ENCODE results near the gene UBALD1.

UBALD1 gene

DNA sequence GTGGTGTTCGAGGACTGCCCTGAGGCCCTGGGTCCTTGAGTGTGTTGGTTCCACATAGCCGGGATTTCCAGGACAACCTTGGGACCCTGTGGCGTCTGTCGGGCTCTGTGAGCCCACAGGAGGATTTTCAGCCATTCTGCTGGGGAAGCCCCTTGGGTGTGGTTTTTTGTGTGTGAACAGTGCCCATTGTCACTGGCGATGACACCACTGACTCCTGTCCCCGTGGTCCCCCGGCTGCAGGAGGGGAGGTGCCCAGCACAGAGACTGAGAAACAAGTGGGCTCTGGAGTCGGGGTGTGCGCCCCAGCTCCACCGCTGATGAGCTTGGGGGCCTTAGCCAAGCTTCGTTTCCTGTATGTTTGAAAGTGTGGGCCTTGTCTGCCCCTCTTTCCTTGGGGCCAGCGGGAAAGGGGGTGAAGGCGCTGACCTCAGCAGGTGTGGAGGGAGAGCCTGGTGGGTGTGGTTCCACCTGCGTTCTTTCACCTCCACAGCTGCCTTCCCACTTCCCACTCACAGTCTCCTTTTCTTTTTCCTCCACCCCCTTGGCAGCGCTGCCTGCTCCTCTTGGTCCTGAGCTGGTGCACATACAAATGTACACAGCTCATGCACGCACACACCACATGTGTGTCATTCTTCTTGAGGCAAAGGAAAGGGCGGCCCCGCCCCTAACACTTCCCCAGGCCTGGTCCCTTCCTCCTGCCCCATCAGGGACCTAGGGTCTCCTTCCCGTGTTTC is 26.1 kb upstream of the UBALD1 start:
- no peaks in the 10 kb centered on the region for H3K27me3 ChIP-seq (replicated peaks; ENCODE audit: control insufficient read depth, insufficient read depth, low read length)
- no peak overlapping the region for H3K4me3 ChIP-seq (replicated peaks; ENCODE audit: low read depth, low read length)
- no peak for DNase-seq (ENCODE audit: extremely low read depth, insufficient read length)
- TF ChIP-seq CTCF (IDR thresholded peaks at IDR 0.05; ENCODE audit: insufficient read depth, low read length, poor library complexity, severe bottlenecking), result no peak
- peaks cover 3% of the 10 kb centered on the region for H3K36me3 ChIP-seq (ENCODE audit: control insufficient read depth, insufficient read depth, low read length)

DNA sequence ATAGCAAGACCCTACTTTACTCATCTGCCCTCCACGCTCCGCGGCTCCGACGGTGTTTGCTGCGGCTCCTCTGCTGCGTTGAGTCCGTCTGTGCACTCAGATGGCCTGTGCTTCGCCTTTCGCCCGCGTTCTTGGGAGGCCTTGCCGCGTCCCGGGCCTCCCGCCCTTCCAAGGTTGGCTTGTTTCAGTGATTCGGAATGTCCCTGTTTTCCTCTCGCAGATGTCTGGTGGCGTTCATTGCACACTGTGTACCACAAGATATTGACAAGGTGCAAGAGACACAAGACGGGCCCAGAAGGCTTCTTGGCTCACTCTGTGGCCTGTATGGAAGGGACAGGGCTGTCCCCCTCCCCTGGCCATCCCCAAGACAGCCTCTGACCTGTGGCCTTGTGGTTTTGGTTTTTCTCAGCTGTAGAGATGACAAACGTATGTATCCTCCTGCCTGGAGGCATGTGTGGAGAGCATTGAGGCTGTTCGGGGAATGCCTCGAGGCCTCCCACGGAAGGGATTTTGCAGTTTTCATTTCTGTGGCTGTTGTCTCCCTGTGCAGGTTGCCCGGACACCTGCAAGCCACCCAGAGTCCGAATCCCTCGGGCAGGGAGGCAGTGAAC is 25.3 kb upstream of the UBALD1 start:
- peaks cover 3% of the 10 kb centered on the region for H3K36me3 ChIP-seq (ENCODE audit: control insufficient read depth, insufficient read depth, low read length)
- no peaks in the 10 kb centered on the region for H3K27me3 ChIP-seq (replicated peaks; ENCODE audit: control insufficient read depth, insufficient read depth, low read length)
- no peak overlapping the region for H3K4me3 ChIP-seq (replicated peaks; ENCODE audit: low read depth, low read length)
- TF ChIP-seq CTCF (IDR thresholded peaks at IDR 0.05; ENCODE audit: insufficient read depth, low read length, poor library complexity, severe bottlenecking), result no peak
- no peak for DNase-seq (ENCODE audit: extremely low read depth, insufficient read length)

DNA sequence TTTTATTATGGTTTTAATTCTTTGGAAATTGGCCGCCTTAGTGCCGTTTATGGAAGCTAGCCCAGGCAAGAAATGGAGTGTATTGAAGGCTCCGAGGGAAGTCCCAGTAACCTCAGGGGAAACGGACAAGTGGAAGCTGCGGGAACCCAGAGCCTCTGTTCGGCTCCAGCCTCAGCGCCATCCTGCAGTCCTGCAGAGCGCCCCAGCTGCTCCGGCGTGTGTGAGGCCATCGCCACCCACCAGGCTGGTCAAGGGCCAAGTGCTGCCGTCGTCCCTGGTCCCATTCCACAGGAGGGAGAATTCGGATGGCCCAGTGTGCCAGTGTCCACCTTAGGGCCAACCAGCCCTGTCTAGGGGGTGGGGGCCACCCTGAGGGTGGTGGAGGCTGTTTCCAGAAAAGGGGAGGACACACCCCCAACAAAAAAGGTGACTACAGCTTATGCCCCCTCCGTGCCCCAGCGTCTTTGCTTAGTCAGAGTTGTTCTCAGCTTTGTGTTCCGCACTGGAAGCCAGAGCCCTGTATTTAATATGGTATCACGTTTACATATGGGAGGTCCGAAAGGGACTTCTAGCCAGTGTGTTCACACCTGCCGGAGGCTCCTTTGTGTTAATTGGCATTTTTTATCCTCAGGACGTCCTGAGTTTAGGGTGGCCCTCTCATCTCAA is 22.9 kb upstream of the UBALD1 start:
- TF ChIP-seq CTCF (IDR thresholded peaks at IDR 0.05; ENCODE audit: insufficient read depth, low read length, poor library complexity, severe bottlenecking), result no peak
- Histone ChIP-seq H3K36me3 (ENCODE audit: control insufficient read depth, insufficient read depth, low read length) (peaks cover 11% of the 10 kb centered on the region), H3K4me3 (replicated peaks; ENCODE audit: low read depth, low read length) (no peak overlapping the region), H3K27me3 (replicated peaks; ENCODE audit: control insufficient read depth, insufficient read depth, low read length) (no peaks in the 10 kb centered on the region)
- DNase-seq (ENCODE audit: extremely low read depth, insufficient read length), result no peak

- no peak for DNase-seq (ENCODE audit: extremely low read depth, insufficient read length)
Observed at GRCh38 chr16:4636196-4636595, 21.5 kb upstream of the UBALD1 start.

DNA sequence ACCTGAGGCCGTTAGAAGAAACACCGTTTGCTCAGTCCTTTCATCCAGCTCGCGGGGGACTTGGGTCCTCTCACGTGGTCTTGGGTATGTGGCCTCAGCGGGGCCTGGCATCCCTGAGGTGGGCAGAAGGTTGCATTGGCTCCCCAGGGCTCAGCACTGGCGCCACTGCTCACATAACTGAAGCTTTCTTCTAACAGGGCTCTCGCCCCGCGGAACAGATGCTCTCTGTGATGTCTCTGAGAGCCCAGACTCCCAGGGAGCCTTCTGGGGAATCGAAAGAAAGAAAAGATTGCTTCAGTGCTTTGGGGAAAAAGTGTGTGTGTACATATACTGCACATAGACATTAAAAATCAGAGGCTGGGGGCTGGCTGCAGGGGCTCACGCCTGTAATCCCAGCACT is 20.1 kb upstream of the UBALD1 start:
- no peak for DNase-seq (ENCODE audit: extremely low read depth, insufficient read length)
- Histone ChIP-seq H3K27me3 (replicated peaks; ENCODE audit: control insufficient read depth, insufficient read depth, low read length) (no peaks in the 10 kb centered on the region), H3K4me3 (replicated peaks; ENCODE audit: low read depth, low read length) (no peak overlapping the region), H3K36me3 (ENCODE audit: control insufficient read depth, insufficient read depth, low read length) (peaks cover 11% of the 10 kb centered on the region)
- TF ChIP-seq CTCF (IDR thresholded peaks at IDR 0.05; ENCODE audit: insufficient read depth, low read length, poor library complexity, severe bottlenecking), result no peak

More at GRCh38 chr16:4636196-4636595, 21.5 kb upstream of the UBALD1 start:
- Histone ChIP-seq H3K4me3 (replicated peaks; ENCODE audit: low read depth, low read length) (no peak overlapping the region), H3K36me3 (ENCODE audit: control insufficient read depth, insufficient read depth, low read length) (peaks cover 11% of the 10 kb centered on the region), H3K27me3 (replicated peaks; ENCODE audit: control insufficient read depth, insufficient read depth, low read length) (no peaks in the 10 kb centered on the region)
- no peak for TF ChIP-seq CTCF (IDR thresholded peaks at IDR 0.05; ENCODE audit: insufficient read depth, low read length, poor library complexity, severe bottlenecking)

Measured in GM06990 (cell line).